CD4-positive, alpha-beta memory T cell (primary cell): ENCODE results near the gene OR10H1. TPM values are rescaled to one million over a fixed set of nuclear protein-coding genes. Genes with fewer than 3 reads are reported as not detected.
"Not testable (repeated sequence)": the region's sequence is repeated elsewhere in the genome, so short reads cannot be mapped to it uniquely, and the experiment has no call there.

Experiments used
- CTCF ChIA-PET: fragments of 350-600 bp; sonication (Branson Sonifier 250); formaldehyde crosslinking; loops from one replicate; lab custom pipeline; 2021; ENCODE audit warnings: inconsistent platforms; ENCODE audit not compliant: partially characterized antibody; lab: Charles Lee
- POLR2A ChIA-PET: fragments of 350-600 bp; sonication (Branson Sonifier 250); formaldehyde crosslinking; loops from one replicate; lab custom pipeline; 2021; ENCODE audit not compliant: partially characterized antibody; lab: Charles Lee
- DNase-seq, 5 donors: peaks; one replicate each; pipeline versions ENCODE4 v3.0.0 to v3.0.0-alpha.2; 2020 to 2022; ENCODE audit warnings: mixed read lengths in 1 of 5
- H3K27ac ChIP-seq: one replicate; pipeline ENCODE4 v1.7.0; 2013; ENCODE audit warnings: low read depth, low read length
- H3K27me3 ChIP-seq: 2 replicates; pipeline ENCODE4 v1.7.0; 2013; ENCODE audit warnings: mild to moderate bottlenecking, low read length, moderate library complexity; ENCODE audit not compliant: insufficient read depth
- H3K36me3 ChIP-seq: 2 replicates; pipeline ENCODE4 v1.7.0; 2013; ENCODE audit warnings: mild to moderate bottlenecking, low read length, moderate library complexity; ENCODE audit not compliant: insufficient read depth
- H3K4me1 ChIP-seq: 2 replicates; pipeline ENCODE4 v1.7.0; 2013; ENCODE audit warnings: mild to moderate bottlenecking, low read length, moderate library complexity; ENCODE audit not compliant: insufficient read depth
- H3K4me3 ChIP-seq, 2 donors: one replicate each; pipeline ENCODE4 v1.7.0; 2013; ENCODE audit warnings: low read length in 2 of 2, mild to moderate bottlenecking in 1 of 2
- H3K9me3 ChIP-seq, 2 donors: one replicate each; pipeline ENCODE4 v1.7.0; 2013; ENCODE audit warnings: low read length in 2 of 2, control low read depth in 1 of 2; ENCODE audit not compliant: control insufficient read depth in 1 of 2
- H3K27ac Mint-ChIP-seq, 7 donors: one replicate each; pipeline ENCODE4 v1.8.0; 2020 to 2021; ENCODE audit warnings: mixed read lengths in 7 of 7, mild to moderate bottlenecking in 6 of 7, inconsistent platforms in 3 of 7, moderate library complexity in 3 of 7
- H3K27me3 Mint-ChIP-seq, 2 donors: one replicate each; pipeline ENCODE4 v1.8.0; 2020 to 2021; ENCODE audit warnings: mixed read lengths in 2 of 2
- H3K36me3 Mint-ChIP-seq, 2 donors: one replicate each; pipeline ENCODE4 v1.8.0; 2020 to 2021; ENCODE audit warnings: mixed read lengths in 2 of 2, inconsistent platforms in 1 of 2, mild to moderate bottlenecking in 1 of 2
- H3K4me1 Mint-ChIP-seq, 4 donors: one replicate each; pipeline ENCODE4 v1.8.0; 2020 to 2021; ENCODE audit warnings: mixed read lengths in 4 of 4, mild to moderate bottlenecking in 1 of 4
- H3K4me3 Mint-ChIP-seq, 8 donors: one replicate each; pipeline ENCODE4 v1.8.0; 2020 to 2021; ENCODE audit warnings: mixed read lengths in 8 of 8, mild to moderate bottlenecking in 7 of 8, moderate library complexity in 6 of 8, inconsistent platforms in 3 of 8
- H3K9me3 Mint-ChIP-seq, 8 donors: one replicate each; pipeline ENCODE4 v1.8.0; 2020 to 2021; ENCODE audit warnings: mixed read lengths in 8 of 8, mild to moderate bottlenecking in 5 of 8, inconsistent platforms in 3 of 8, moderate library complexity in 1 of 8
- intact Hi-C: fragments of 100-400 bp; cut with micrococcal nuclease; formaldehyde crosslinking; loops from one replicate; pipeline ENCODE4 v1.15.1; 2023
- polyA plus RNA-seq, 2 donors: library from polyadenylated mRNA; unstranded; fragments of 300-500 nt; fragmentation: Illumina TruSeq; gene quantifications; one replicate each; pipeline ENCODE4 v1.2.3, GENCODE V29; 2021
- total RNA-seq, 2 experiments: library from RNA; stranded (reverse); gene quantifications; one replicate each; pipeline ENCODE4 v1.2.3, GENCODE V29; 2021

Gene OR10H1
- total and polyA plus RNA-seq, 4 experiments from 2014 or later = not detected

DNA sequence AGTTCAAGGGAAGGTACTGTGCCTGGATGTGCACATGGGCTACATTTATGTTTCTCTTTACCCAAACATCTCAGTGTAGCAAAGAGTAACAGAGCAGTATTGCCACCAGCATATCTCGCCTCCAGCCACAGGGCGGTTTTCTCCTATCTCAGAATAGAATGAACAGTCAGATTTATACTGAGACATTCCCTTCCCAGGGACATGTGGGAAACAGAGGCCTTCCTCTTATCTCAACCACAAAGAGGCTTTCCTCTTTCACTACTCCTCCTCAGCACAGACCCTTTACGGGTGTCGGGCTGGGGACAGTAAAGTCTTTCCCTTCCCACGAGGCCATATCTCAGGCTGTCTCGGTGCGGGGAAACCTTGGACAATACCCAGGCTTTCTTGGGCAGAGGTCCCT is 32.6 kb downstream of the OR10H1 start:
- H3K4me1 ChIP-seq, POLR2A ChIA-PET, intact Hi-C loops, DNase-seq, H3K36me3 ChIP-seq, H3K27me3 ChIP-seq, H3K9me3 ChIP-seq, H3K27me3 Mint-ChIP-seq, H3K9me3 Mint-ChIP-seq, H3K27ac ChIP-seq, H3K36me3 Mint-ChIP-seq, H3K4me3 ChIP-seq, H3K4me3 Mint-ChIP-seq, CTCF ChIA-PET: not testable (repeated sequence)
- peak overlapping the region in 1 of 7 donors; percentile 36 for H3K27ac Mint-ChIP-seq
- H3K4me1 Mint-ChIP-seq = peaks cover 1 to 10% (median 6%) of the 10 kb centered on the region in 4 donors

DNA sequence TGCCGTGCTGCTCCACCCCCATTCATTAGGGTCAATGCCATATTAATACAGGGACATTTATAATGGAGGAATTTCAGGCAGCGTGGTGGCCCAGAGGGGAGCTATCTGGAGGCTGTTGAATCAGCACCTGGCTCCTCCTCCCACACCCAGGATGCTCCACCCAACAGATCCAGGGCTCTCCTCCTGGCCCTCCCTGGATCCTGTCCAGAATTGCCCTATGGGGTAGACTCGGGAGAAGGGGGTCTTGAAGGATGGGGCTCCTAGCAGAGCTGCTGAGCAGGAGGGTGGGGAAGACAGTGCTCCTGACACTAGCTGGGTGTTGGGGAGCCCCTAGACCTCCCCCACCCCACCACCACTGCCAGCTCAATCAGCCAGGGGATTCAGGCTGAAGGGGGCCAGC is 33.3 kb downstream of the OR10H1 start:
- no peak for DNase-seq
- H3K27me3 Mint-ChIP-seq = peaks cover 0 to 4% of the 10 kb centered on the region in 2 donors
- H3K27ac Mint-ChIP-seq = no peak overlapping the region
- H3K36me3 Mint-ChIP-seq = no peaks in the 10 kb centered on the region
- H3K4me1 Mint-ChIP-seq = peaks cover 0 to 10% (median 6%) of the 10 kb centered on the region in 4 donors
- intact Hi-C loops = no loop called here
- H3K4me3 ChIP-seq = no peak overlapping the region
- H3K4me1 ChIP-seq = no peaks in the 10 kb centered on the region
- no peaks in the 10 kb centered on the region for H3K36me3 ChIP-seq
- no peaks in the 10 kb centered on the region for H3K9me3 Mint-ChIP-seq
- no peaks in the 10 kb centered on the region for H3K27me3 ChIP-seq
- no peaks in the 10 kb centered on the region for H3K9me3 ChIP-seq
- CTCF ChIA-PET = no interaction called here
- POLR2A ChIA-PET = no interaction called here
- no peak overlapping the region for H3K27ac ChIP-seq
- H3K4me3 Mint-ChIP-seq = no peak overlapping the region

DNA sequence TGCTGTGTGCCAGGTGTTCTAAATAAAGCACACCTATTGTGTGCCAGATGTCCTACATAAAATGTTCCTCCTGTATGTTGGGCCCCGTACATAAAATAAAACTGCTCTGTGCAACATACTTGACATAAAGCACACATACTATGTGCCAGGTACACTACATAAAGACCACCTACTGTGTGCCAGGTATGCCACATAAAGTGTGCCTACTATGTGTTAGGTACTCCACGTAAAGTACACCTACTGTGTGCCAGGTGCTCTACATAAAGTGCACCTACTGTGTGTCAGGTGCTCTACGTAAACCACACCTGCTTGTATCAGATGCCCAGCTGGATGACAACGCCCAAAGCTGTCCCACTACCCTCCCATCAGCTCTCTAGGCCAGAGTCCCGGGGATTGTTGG is 33.8 kb downstream of the OR10H1 start:
- Mint-ChIP-seq H3K9me3 (no peaks in the 10 kb centered on the region), H3K27ac (peak overlapping the region in 1 of 7 donors; percentile 4), H3K27me3 (peaks cover 0 to 3% of the 10 kb centered on the region in 2 donors), H3K4me1 (peaks cover 0 to 10% (median 6%) of the 10 kb centered on the region in 4 donors), H3K36me3 (no peaks in the 10 kb centered on the region), H3K4me3 (no peak overlapping the region)
- Histone ChIP-seq H3K4me3 (no peak overlapping the region), H3K36me3 (no peaks in the 10 kb centered on the region), H3K27ac (no peak overlapping the region), H3K9me3 (no peaks in the 10 kb centered on the region), H3K27me3 (no peaks in the 10 kb centered on the region), H3K4me1 (no peaks in the 10 kb centered on the region)
- CTCF ChIA-PET = no interaction called here
- no peak for DNase-seq
- POLR2A ChIA-PET = no interaction called here
- intact Hi-C loops = no loop called here

DNA sequence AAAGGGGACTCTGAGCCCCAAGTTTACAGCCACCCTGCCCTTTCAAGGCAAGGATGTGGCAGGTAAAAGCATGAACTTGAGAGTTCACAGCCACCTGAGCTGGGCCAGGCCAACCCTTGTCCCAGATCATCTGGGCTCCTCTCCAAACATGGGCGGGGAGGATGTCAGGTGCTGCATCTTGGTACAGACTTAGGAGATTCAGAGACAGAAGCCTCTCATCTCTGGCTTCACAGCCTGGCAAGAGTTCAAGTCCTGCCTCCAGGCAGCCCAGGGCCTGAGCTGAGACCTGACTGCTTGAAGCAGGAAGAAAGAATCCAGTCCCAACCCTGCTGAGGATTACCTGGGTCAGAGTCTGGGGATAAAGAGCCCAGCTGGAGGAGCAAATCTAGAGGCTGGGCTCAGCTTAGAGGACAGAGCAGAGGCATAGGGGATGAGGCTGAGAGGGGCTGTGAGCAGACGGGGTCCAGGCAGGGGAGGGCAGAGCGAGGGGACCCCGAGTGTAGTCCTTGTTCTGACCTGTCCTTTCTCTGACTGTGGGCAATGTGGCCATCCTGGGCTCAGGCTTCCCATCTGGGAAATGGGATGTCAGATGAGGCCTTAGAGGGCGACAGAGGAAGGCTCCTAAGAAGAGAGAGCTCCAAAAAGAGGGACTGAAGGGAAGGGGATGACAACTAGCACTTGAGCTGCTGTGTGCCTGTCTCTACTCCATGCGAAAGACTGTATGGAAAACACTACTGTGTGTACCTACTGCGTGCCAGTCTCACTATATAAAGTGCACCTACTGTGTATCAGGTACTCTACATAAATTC is 34.6 kb downstream of the OR10H1 start:
- ChIA-PET POLR2A (no interaction called here), CTCF (no interaction called here)
- Mint-ChIP-seq H3K4me1 (peaks cover 0 to 10% (median 6%) of the 10 kb centered on the region in 4 donors), H3K4me3 (no peak overlapping the region), H3K27ac (peak overlapping the region in 6 of 7 donors; percentile 40 to 66 (median 56)), H3K27me3 (peaks cover 3 to 6% of the 10 kb centered on the region in 2 donors), H3K36me3 (no peaks in the 10 kb centered on the region), H3K9me3 (peaks cover 0 to 2% (median 0%) of the 10 kb centered on the region in 8 donors)
- Histone ChIP-seq H3K36me3 (no peaks in the 10 kb centered on the region), H3K27ac (no peak overlapping the region), H3K4me3 (no peak overlapping the region), H3K27me3 (no peaks in the 10 kb centered on the region), H3K4me1 (no peaks in the 10 kb centered on the region), H3K9me3 (no peaks in the 10 kb centered on the region)
- peak in 1 of 5 donors; percentile 1 for DNase-seq
- intact Hi-C loops = no loop called here

DNA sequence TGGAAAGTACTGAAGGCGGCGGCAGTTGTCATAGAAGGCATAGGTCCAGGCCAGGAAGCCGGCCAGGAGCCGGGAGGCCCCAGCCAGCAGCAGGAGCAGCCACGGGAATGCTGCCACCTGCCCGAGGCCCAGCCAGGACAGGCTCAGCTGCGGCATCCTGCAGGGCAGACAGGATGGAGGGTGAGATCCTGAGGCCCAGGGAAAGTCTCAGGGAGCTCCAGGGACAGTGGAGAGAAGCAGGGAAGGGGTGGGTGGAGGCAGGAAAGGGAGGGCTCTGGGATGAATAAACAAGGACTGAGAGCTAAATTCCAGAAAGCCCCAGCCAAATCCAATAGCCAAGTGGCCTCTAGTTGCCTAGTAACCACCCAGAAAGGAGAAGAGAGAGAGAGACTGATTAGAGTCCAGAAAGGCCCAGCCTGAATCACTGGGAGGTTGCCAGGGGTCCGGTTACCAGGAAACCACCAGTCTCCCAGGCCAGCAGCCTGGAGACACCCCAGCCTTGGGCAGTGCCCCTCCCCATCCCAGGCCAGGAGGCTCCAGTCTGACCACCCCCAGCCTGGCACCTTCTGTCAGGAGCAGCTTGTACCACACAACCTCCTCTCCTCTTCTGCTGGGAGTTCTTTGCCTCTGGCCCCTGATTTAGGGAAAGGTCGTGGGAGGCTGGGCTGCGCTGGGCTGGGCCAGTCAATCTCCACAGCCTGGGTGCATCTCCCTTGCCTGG is 35.5 kb downstream of the OR10H1 start:
- no peak overlapping the region for H3K4me3 ChIP-seq
- H3K27ac ChIP-seq = no peak overlapping the region
- Mint-ChIP-seq H3K4me3 (no peak overlapping the region), H3K27me3 (peaks cover 6 to 10% of the 10 kb centered on the region in 2 donors), H3K27ac (no peak overlapping the region), H3K9me3 (peaks cover 0 to 2% (median 0%) of the 10 kb centered on the region in 8 donors), H3K36me3 (no peaks in the 10 kb centered on the region), H3K4me1 (peaks cover 0 to 10% (median 6%) of the 10 kb centered on the region in 4 donors)
- H3K9me3 ChIP-seq = no peaks in the 10 kb centered on the region
- intact Hi-C loops = no loop called here
- H3K4me1 ChIP-seq = no peaks in the 10 kb centered on the region
- ChIA-PET POLR2A (no interaction called here), CTCF (no interaction called here)
- no peak for DNase-seq
- H3K36me3 ChIP-seq = no peaks in the 10 kb centered on the region
- no peaks in the 10 kb centered on the region for H3K27me3 ChIP-seq

DNA sequence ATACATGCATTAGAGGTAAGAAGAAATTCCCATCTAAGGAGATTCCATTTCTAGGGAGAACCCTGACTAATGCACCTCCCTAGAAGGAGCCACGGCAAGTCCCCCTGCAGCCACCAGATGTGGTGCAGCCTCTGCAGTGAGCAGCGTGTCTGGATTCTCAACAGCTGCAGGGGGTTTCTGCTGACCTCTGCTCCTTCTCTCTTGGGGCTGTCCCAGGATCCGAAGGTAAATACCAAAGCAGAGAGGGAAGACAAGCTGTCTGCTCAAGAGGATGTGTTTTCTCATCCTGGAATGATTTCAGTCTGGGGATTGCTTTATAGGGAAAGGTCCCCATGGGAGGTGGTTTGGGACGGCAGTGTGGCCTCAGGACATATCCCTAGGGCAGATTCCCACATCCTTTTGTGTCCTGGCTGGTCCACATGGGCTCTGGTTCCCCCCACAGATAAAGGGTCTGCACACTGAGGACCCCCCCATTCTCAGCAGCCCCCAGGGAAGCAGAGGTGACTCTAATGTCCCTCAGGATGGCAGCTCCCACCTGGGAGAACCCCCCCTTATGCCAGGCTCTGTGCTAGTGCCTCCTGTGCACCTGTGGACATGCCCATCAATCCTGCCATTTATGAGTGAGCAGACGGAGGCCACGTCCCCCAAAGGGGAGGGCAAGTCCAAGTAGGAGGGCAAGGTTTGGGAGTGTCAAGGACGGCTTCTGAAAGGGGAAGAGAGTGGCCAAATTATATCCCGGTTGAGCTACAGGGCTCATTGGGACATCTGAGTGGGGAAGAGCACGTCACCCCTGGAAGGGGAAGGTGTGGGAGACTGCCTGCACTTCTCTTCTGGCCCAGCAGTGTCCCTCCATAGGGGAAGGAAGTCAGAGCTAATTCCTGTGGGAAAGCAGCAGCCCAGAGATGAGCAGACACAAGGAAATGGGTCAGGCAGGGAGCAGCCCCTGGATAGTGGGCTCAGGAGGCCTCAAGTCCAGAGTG is 38.2 kb downstream of the OR10H1 start:
- intact Hi-C loops = no loop called here
- Mint-ChIP-seq H3K9me3 (peaks cover 0 to 9% (median 0%) of the 10 kb centered on the region in 8 donors), H3K27me3 (peaks cover 14 to 16% of the 10 kb centered on the region in 2 donors), H3K4me3 (no peak overlapping the region), H3K27ac (peak overlapping the region in 1 of 7 donors; percentile 74), H3K36me3 (no peaks in the 10 kb centered on the region), H3K4me1 (peaks cover 0 to 10% (median 6%) of the 10 kb centered on the region in 4 donors)
- Histone ChIP-seq H3K4me1 (no peaks in the 10 kb centered on the region), H3K4me3 (no peak overlapping the region), H3K9me3 (no peaks in the 10 kb centered on the region), H3K36me3 (no peaks in the 10 kb centered on the region), H3K27ac (no peak overlapping the region), H3K27me3 (no peaks in the 10 kb centered on the region)
- no peak for DNase-seq
- CTCF ChIA-PET = no interaction called here
- POLR2A ChIA-PET = no interaction called here
